Naive B cell (primary cell): ENCODE measurements around the gene RGS6. TPM values are rescaled to one million over a fixed set of nuclear protein-coding genes. Genes with fewer than 3 reads are reported as not detected.
A peak's percentile ranks its signal among the peaks of the same experiment; 100 is the strongest.

Source experiments
- ATAC-seq, 2 donors: fragments of 150-1000 bp; cut with Tn5 transposase; 2 replicates each; pipeline ENCODE4 v1.10.0; 2021; ENCODE audit warnings: low read depth in 2 of 2, mild to moderate bottlenecking in 2 of 2, moderate library complexity in 2 of 2
- DNase-seq: peaks from one replicate; pipeline ENCODE4 v3.0.0; 2022
- H3K27ac Mint-ChIP-seq, 6 donors: one replicate each; pipeline ENCODE4 v1.8.0; 2020 to 2022; ENCODE audit warnings: mild to moderate bottlenecking in 6 of 6, mixed read lengths in 6 of 6, moderate library complexity in 5 of 6, inconsistent platforms in 2 of 6
- H3K27me3 Mint-ChIP-seq, 3 donors: one replicate each; pipeline ENCODE4 v1.8.0; 2021 to 2022; ENCODE audit warnings: mixed read lengths in 3 of 3, mild to moderate bottlenecking in 1 of 3
- H3K36me3 Mint-ChIP-seq, 2 donors: one replicate each; pipeline ENCODE4 v1.8.0; 2020 to 2022; ENCODE audit warnings: mixed read lengths in 2 of 2, inconsistent platforms in 1 of 2, mild to moderate bottlenecking in 1 of 2
- H3K4me1 Mint-ChIP-seq, 3 donors: one replicate each; pipeline ENCODE4 v1.8.0; 2020 to 2022; ENCODE audit warnings: mixed read lengths in 3 of 3, inconsistent platforms in 1 of 3, mild to moderate bottlenecking in 1 of 3, moderate library complexity in 1 of 3
- H3K4me3 Mint-ChIP-seq, 8 donors: one replicate each; pipeline ENCODE4 v1.8.0; 2020 to 2022; ENCODE audit warnings: mild to moderate bottlenecking in 8 of 8, mixed read lengths in 8 of 8, moderate library complexity in 8 of 8, inconsistent platforms in 2 of 8
- H3K9me3 Mint-ChIP-seq, 7 donors: one replicate each; pipeline ENCODE4 v1.8.0; 2020 to 2022; ENCODE audit warnings: mixed read lengths in 7 of 7, mild to moderate bottlenecking in 5 of 7, inconsistent platforms in 2 of 7, moderate library complexity in 1 of 7
- polyA plus RNA-seq, 6 donors: library from polyadenylated mRNA; unstranded; fragments of 300-500 nt; fragmentation: Illumina TruSeq; gene quantifications; one replicate each; pipeline ENCODE4 v1.2.3, GENCODE V29; 2021; ENCODE audit warnings: low read depth in 6 of 6

Gene RGS6
- polyA plus RNA-seq, 6 donors from 2014 or later, result 0.06 to 0.28 (median 0.20) TPM; not detected in 2

DNA sequence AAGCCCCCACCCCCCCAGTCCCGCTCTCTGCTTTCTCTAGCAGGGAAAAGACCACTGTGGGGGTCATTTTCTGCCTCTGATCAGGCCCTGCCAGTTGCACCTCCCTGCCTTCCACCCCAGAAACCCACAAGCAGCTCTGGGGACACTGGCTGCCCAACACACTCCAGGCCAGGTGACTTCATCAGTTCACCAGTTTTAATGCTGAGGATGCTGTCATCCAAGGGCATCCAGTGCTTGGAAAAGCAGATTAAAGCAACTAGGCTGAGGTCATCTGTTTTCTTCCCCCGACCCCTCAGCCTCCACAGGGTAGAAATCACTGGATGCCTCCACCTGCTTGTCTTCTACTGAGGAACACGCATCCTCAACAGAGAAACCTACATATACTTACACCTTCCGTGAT lies 679.3 kb downstream of the RGS6 start:
- ATAC-seq (no peak), DNase-seq (no peak)
- no peak overlapping the region for H3K4me3 Mint-ChIP-seq
- H3K4me1 Mint-ChIP-seq, result peaks cover 10 to 49% (median 30%) of the 10 kb centered on the region in 3 donors
- H3K27ac Mint-ChIP-seq, result peak overlapping the region in 1 of 6 donors; percentile 61
- no peaks in the 10 kb centered on the region for H3K36me3 Mint-ChIP-seq
- H3K9me3 Mint-ChIP-seq, result peaks cover 0 to 3% (median 0%) of the 10 kb centered on the region in 7 donors
- peaks cover 0 to 7% (median 0%) of the 10 kb centered on the region in 3 donors for H3K27me3 Mint-ChIP-seq

DNA sequence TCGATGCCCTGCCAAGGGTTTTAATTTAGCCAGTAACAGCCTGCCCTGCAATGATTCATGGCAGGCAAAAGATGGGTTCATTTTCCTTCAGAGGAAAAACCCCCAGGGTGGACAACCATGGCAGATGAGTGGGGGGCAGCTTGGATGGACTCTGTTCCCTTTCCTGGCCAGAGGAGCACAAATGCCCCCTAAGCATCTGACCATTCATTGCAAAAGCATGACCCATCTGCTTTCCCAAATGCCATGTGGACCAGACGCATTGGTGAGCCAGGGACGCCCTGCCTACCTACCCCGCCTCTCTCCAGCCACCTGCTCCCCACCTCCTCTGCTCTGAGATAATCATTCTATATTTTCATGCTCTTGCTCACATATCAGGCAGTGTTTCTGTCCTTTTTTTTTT lies 679.8 kb downstream of the RGS6 start:
- Mint-ChIP-seq H3K36me3 (no peaks in the 10 kb centered on the region), H3K9me3 (no peaks in the 10 kb centered on the region), H3K27me3 (peaks cover 0 to 7% (median 0%) of the 10 kb centered on the region in 3 donors), H3K4me3 (no peak overlapping the region), H3K4me1 (peaks cover 10 to 50% (median 26%) of the 10 kb centered on the region in 3 donors), H3K27ac (peak overlapping the region in 1 of 6 donors; percentile 23)
- no peak for ATAC-seq
- no peak for DNase-seq

DNA sequence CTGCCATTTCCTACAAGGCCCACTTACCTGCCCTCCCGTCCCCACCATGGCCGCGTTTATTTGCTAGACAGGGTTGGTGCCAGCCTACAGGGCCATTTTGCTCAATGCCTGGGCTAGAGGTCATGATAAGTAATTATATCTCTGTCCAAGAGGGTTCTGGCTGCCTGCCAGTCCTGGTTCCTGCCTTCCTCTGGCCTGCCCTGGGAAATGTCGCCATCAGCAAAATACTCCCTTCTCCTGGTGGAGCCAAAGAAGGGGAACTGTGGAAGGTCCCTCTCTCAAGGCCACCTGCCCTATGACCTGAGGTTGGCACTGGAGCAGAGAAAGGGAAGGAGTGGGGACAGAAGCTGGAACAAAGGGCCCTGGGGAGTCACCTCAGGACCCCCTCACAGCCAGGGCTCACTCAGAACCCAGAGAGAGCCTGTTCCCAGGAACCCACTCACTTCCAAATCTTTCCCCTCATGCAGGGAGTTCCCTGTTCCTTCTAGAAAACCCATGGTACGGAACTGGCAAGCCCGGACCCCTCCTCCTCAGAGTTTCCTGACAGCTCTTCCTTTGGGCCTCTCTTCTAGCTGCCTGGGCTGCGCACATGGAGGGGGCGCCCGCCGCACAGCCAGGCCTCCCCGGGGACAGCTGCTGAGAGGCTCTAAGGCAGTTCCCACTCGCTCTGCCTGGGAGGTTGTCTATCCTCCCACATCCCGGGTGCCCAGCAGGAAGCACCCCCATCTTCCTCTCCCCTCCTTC lies 681.2 kb downstream of the RGS6 start:
- Mint-ChIP-seq H3K27ac (peak overlapping the region in 1 of 6 donors; percentile 63), H3K4me3 (peak overlapping the region in 1 of 8 donors; percentile 69), H3K4me1 (peaks cover 10 to 50% (median 23%) of the 10 kb centered on the region in 3 donors), H3K36me3 (no peaks in the 10 kb centered on the region), H3K27me3 (peaks cover 0 to 7% (median 0%) of the 10 kb centered on the region in 3 donors), H3K9me3 (no peaks in the 10 kb centered on the region)
- DNase-seq, result no peak
- no peak for ATAC-seq

DNA sequence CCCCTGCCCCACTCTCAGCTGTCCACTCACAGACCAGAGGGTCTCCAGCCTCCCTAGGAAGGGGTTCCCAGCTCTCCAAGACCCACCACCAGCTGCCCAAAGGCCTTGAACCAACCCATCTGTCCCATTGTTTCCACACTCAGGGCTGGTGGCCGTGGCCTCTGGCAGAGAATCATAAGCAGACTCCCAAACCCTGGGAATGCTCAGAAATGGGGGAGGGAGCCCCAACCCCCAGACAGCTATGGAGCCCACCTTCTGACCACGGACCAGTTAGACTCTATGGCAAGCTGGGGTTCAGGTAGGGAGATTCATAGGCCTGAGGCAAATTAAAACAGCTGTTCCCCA lies 681.7 kb downstream of the RGS6 start:
- H3K27me3 Mint-ChIP-seq, result peaks cover 0 to 7% (median 0%) of the 10 kb centered on the region in 3 donors
- H3K9me3 Mint-ChIP-seq, result no peaks in the 10 kb centered on the region
- H3K4me1 Mint-ChIP-seq, result peaks cover 10 to 48% (median 18%) of the 10 kb centered on the region in 3 donors
- no peak for ATAC-seq
- H3K27ac Mint-ChIP-seq, result peak overlapping the region in 2 of 6 donors; percentile 12 to 73
- H3K4me3 Mint-ChIP-seq, result peak overlapping the region in 1 of 8 donors; percentile 69
- no peaks in the 10 kb centered on the region for H3K36me3 Mint-ChIP-seq
- no peak for DNase-seq

DNA sequence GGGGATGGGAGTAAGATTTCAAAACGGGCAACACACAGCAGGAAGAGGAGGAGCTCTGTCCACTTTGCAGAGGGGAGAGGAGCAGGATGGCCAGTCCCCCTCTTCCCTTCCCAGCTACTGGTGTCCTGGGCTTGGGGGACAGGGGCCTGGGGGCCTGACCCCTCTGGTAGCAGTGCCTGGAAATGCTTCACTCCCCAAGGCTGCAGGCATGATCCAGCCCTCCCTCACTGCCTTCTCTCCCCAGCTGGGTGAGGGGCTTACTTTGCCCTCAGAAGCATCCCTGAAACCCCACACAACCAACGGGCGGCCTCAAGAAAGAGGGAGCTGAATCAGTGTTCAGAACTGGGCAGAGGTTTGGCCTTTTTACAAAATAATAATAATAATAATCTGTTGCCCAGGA lies 682.1 kb downstream of the RGS6 start:
- no peak for DNase-seq
- H3K9me3 Mint-ChIP-seq, result no peaks in the 10 kb centered on the region
- ATAC-seq, result no peak
- H3K27me3 Mint-ChIP-seq, result peaks cover 0 to 7% (median 0%) of the 10 kb centered on the region in 3 donors
- peak overlapping the region in 2 of 6 donors; percentile 12 to 73 for H3K27ac Mint-ChIP-seq
- H3K4me3 Mint-ChIP-seq, result no peak overlapping the region
- H3K36me3 Mint-ChIP-seq, result no peaks in the 10 kb centered on the region
- H3K4me1 Mint-ChIP-seq, result peaks cover 10 to 44% (median 18%) of the 10 kb centered on the region in 3 donors

DNA sequence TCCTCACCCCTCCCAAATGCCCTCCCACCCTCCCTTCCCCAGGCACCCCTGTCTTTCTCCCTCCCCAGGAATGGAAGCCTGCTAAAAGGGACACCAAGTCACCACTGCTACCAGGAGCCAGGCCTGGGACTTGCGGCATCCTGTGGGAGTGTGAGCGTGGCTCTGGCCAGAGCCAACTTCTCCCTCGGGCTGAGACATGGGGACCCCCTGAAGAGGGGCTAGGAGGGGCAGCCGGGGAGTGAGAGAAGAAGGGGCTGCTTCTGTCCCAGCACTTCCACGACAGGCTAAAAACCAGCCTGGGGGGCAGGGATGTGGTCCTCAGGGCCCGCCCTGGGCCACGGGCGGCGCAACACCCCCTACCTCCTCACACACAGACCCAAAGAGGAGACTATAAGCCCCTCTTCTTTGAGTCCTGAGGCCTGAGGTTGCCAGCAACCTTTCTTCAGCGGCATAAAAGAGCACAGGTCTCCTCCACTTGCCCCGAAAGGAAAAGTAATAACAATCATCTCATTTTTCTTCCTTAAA lies 682.7 kb downstream of the RGS6 start:
- Mint-ChIP-seq H3K27ac (no peak overlapping the region), H3K36me3 (peaks cover 0 to 5% of the 10 kb centered on the region in 2 donors), H3K27me3 (peaks cover 0 to 7% (median 0%) of the 10 kb centered on the region in 3 donors), H3K9me3 (no peaks in the 10 kb centered on the region), H3K4me1 (peaks cover 10 to 38% (median 18%) of the 10 kb centered on the region in 3 donors), H3K4me3 (no peak overlapping the region)
- no peak for DNase-seq
- no peak for ATAC-seq

DNA sequence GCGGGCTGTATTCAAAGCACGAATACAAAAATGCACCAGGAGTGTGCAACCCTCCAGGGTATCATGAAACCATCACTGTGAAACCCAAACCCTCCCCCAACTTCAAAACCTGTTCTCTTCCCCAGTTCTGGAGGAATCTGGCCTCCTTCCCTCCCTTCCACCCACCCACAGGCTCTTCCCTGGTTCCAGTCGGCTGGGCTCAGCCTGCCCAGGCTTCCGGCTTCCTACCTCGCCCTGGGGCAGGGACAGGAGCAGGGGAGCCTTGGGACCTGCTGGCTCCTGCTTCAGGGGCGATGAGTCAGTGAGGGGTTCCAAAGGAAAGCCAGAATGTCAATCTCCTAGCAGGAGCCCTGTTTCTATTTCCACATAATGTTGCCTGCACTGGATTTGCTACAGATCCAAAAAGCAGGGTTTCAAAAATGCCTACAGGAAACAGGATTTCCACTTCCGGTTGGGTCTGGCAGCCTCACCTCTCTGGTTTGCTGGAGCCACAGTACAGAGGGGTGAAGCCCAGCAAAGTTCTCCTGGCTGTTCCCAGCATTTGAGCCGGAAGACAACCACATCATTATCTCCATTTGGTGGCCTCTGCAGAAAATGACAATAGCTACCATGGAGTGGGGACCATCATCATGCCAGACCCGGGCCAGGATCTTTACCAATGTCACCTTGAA lies 683.4 kb downstream of the RGS6 start:
- peaks cover 0 to 7% (median 0%) of the 10 kb centered on the region in 3 donors for H3K27me3 Mint-ChIP-seq
- peaks cover 0 to under 1% (median 0%) of the 10 kb centered on the region in 7 donors for H3K9me3 Mint-ChIP-seq
- H3K36me3 Mint-ChIP-seq, result peaks cover 0 to 8% of the 10 kb centered on the region in 2 donors
- no peak for ATAC-seq
- peaks cover 10 to 43% (median 20%) of the 10 kb centered on the region in 3 donors for H3K4me1 Mint-ChIP-seq
- peak overlapping the region in 3 of 6 donors; percentile 33 to 54 (median 37) for H3K27ac Mint-ChIP-seq
- peak overlapping the region in 1 of 8 donors; percentile 25 for H3K4me3 Mint-ChIP-seq
- no peak for DNase-seq
